CD4-positive, alpha-beta T cell treated with Interleukin-10 for 1 hour (primary cell): ENCODE measurements around the gene SERPINA1.
"Not testable (repeated sequence)": the region's sequence is repeated elsewhere in the genome, so short reads cannot be mapped to it uniquely, and the experiment has no call there.

Source experiments
- DNase-seq: peaks from one replicate; pipeline ENCODE4 v3.0.0-alpha.2; 2020

Gene SERPINA1

DNA sequence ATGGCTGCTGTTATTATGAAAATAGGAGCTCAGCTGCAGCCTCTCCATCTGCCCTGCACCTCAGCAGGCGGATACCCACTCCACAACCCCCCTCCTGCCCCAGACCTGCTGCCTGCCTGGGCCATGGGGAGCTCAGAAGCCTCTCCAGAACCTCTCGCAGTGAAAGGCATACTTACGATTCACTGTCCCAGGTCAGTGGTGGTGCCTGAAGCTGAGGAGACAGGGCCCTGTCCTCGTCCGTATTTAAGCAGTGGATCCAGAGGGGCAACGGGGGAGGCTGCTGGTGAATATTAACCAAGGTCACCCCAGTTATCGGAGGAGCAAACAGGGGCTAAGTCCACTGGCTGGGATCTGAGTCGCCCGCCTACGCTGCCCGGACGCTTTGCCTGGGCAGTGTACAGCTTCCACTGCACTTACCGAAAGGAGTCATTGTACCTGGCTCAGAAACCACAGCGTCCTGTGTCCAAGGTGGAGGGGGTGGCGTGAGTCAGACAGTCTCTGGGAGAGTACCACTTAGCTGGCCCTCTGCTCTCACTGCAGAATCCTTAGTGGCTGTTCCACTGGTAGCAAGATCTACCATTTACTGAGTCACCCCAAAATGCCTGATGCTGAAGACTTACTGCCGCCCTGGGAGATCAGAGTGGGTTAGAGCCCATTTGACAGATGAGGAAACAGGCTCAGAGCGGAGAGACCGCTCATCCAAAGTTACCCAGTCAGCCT is at the start of gene SERPINA1:
SERPINA1 (minus strand) TSS at position 219 of the 720 bp plus-strand sequence. CDS start 5,365 bp downstream, outside the sequence.
- no peak for DNase-seq

DNA sequence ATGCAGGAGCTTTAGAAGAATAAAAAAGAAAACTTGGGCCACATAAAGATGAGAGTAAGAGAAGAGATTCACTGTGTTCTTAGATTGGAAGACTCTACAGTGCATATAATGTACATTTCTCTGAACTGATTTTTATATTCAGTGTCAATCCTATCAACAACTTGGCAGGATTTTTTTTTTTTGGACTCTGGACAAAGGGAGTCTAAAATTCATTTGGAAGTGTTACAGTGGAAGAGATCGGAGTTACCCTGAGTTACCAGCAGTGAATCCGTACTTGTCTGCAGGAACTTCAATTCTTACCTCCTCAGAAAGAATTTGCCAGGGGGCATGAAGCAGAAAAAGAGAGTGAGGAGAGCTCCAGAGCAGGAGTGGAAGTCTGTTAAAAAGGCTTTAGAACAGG is 40.2 kb upstream of the SERPINA1 start:
- DNase-seq: no peak

DNA sequence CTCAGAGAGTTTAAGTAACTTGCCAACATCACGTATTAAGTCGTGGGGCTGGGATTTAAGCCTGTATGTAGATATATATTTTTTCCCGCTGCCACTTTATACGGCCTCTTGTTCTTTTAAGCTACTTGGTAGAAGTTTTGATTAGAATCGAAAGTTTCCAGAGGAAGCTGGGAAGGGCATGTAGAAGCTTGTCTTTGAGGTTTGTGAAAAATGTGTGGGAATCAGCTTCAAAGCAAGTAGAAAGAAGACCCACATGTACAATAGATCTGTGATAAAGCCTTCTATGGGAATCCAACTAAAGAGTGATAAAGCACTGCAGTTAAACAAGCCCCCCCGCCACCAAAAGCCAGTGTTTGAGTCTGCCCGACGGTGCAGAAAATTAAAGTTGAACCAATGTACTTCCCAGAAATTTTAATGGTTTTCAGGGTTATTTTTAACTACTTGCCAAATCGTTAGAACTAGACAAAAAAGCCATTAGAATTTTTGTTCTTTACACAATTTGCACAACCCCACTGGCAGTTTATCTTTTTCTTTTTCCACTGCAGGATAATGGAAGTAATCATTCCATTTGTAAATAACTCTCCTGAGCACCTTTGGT is 38.7 kb upstream of the SERPINA1 start:
- no peak for DNase-seq

DNA sequence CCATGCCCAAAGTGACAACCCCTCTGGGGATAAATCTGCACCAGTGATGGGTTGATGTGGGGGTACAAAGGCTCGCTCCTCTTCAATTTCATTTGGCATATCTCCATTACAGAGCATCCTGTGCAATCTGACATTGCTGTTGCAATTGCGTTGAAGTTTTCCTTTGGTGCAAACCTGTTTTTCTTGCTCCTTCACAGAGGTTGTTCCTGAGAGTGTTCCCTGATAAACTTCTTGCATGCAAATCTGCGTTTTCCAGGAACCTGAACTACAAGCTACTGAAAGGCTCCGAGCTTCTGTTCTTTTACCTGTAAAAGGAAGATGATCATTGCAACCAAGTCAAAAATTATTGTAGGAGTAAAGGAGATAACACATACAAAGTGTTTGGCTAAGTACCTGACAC is 38.1 kb upstream of the SERPINA1 start:
- DNase-seq: no peak

DNA sequence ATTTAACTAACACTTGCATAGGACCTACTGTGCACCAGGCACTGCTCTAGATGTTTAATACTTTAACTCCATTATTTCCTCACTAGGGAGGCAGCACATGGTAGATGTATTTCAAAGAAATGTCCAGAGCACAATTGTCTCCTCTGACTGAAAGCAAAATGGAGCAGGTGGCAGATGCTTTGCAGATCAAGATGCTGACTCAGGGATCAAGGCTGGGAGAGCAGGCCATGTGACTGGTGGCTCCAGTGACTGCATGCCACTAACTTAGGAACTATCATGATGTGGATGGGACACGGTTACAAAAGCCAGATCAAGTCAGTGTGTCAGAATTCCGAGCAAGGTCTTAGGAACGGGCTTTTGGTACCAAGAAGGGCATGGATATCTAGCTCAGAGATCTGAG is 36.0 kb upstream of the SERPINA1 start:
- no peak for DNase-seq

DNA sequence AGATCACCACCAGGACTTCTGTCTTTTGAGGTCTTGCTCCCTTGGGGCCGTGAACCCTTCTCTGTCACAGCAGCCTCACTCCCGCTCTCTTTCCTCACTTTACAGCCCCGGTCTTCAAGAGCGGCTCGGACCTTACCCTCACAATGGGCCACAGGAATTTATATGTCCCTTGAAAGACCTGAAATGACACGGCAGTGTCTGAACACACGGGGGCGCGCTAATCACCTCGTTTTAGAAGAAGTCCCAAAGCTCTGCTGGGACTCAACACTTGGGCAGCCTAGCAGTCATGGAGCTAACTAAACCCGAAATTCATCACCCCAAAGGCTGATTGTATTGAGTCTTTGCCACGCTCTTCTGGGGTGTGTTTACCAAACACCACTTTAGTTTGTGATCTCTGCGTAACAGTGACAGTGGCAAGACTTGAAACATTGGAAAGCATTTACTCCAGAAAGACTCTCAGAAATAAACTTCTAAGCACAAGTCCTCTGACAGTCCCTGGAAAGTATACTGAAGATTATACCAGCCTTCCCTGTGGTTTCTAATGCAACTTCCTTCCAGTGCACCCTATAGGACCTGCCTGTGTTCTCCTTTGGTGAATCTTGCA is 35.2 kb upstream of the SERPINA1 start:
- DNase-seq: peak; percentile 6

DNA sequence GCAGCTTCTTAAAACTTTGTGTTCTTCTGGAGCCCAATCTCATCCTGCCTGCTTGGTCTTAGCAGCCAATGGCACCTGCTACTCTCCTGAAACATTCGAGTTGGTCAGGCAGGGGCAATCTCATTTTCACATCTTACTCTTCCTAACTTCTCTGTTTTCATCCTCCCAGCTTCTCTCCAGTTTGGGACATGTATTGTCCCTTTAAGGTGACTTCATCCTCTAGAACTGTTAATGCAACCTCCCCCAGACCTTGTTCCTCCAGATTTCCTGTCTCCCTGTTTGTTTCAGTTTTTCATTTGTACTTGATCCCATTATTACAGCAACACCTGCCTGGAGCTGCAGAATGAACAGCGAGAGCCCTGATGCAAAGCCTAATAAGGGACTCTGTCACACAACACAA is 32.9 kb upstream of the SERPINA1 start:
- DNase-seq: no peak

DNA sequence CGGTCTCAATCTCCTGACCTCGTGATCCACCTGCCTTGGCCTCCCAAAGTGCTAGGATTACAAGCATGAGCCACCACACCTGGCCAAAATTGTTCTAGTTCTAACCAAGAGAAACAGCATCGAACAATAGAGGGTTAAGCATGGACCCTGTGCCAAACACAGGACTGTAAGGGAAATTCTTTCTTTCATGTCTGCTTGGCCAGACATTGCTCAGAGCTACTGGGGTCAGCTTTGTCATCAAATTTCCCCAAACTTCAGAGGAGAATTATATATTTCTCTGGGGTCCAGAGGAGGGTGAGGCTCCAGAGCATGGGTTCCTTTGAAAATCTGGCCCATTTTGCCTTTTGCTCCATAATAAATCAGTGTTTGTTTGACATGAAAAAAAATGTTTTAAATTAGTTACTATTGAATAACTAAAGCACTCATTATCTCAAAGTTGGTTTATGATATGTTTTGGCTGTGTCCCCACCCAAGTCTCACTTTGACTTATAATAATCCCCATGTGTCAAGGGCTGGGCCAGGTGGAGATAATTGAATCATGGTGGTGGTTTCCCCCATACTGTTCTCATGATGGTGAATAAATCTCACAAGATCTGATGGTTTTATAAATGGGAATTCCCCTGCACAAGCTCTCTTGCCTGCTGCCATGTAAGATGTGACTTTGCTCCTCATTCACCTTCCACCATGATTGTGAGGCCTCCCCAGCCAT is 29.2 kb upstream of the SERPINA1 start:
- not testable (repeated sequence) for DNase-seq

DNA sequence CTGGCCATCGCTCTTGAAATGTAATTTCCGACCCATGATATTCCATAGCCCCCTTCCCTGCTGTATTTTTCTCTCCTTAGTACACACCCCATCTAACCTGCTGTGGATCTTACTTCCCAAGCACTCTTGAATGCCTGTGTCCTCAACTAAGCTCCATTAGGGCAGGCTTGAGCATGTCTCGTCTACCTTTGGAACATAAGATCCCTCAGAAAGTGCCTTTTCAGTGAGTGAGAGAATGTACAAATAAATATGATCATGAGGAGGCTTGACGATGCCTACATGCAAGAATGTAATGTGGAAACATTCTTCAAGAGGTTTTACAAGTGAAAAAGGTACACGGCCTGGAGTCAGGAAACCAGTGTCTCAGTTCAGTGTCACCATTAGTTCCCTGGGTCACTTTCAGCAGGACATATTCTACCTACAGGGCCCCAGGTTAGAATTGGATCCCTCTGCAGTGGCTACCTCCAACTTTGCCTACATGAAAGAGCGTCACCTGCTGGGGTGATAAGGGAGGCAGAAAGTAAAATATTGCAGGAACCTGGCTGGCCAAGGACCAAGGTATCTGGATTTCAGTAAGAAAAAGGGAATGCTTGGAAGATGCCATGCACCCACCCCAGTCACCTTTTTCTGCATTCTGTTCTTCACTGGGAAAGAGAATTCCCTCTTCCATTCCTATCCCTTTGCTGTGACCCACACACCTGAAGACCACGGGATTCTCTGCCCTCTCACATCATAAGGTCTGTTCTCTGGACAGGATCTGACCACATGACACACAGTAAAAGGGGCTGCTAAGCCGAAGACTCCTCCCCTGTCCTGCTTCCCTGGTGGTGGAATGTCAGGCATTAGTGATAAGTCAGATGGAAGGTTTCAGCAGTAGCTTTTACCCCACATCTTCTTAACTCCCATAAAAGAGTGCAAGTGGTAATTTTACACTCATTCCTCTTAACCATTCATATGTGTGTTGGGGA is 24.6 kb upstream of the SERPINA1 start:
- no peak for DNase-seq

DNA sequence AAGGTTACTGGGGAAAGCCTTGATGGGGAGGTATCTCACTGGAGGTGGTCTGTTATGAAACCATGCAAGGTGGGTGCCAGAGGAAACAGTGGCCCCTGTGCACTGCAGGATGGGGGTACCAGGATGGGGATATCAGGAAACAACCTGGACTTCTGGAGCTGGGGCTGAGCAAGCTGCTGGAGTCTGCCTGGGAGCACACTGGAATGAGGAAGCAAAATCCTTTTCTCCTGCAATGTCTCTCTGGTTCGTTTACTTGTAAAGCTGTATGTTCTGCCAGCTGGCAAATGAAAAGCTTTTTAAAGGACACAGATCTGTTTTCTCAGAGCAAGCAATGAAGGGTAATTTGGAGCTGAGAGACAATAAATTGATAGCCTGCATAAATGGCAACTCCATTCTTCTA is 23.2 kb upstream of the SERPINA1 start:
- DNase-seq: no peak

DNA sequence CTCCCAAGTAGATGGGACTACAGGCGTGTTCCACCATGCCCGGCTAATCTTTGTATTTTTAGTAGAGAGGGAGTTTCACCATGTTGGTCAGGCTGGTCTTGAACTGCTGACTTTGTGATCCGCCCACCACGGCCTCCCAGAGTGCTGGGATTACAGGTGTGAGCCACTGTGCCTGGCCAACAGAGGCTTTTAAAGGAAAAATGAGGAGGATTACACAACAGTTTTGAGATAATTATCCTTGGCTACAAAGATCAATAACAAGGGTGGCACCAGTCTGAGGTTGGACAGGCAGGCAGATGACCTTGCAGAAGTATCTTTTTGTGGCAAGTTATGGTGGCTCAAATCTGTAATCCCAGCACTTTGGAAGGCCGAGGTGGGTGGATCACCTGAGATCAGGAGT is 21.0 kb upstream of the SERPINA1 start:
- DNase-seq: not testable (repeated sequence)

DNA sequence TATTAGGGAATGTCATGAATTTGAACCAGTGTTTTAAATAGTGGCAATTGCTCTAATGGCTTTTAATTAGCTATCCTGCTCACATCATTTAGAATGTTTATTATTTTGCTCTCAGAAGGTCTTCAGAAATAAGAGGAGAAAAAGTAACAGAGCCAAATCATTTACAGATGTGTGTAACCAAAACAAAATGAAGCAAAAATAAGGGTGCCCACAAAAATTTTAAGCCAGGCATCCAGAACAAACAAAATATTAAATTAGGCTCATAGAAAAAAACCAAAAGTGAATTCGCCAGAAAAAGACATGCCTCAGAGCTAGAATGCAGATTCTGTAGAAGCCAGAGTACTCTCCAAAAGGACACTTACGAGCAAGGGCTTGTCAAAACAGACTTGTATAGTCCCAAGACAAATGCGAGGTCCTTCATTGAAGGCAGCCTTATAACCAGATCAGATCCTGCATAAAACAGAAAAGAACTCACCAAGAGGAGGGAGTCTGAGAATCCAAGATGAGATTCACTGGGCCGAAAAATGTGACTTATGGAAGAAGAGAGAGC is 20.2 kb upstream of the SERPINA1 start:
- no peak for DNase-seq

DNA sequence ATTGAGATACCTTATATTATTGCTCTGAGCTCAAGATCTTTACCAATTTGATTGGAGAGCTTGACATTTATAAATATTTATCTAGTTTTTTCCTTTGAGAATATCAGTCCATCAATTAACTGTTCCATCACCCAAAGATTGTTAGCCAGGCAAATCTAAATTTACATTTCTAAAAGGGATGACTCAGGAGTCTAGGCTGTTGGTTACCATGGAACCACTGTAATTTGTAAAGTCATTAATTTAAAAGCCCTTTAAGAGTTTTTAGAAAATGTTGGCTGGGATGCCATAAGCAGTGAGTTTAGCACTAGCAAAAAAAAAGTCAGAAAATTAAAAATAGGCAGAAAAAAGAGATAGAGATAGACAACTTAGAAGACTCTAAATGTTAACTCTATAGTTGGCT is 19.5 kb upstream of the SERPINA1 start:
- no peak for DNase-seq

DNA sequence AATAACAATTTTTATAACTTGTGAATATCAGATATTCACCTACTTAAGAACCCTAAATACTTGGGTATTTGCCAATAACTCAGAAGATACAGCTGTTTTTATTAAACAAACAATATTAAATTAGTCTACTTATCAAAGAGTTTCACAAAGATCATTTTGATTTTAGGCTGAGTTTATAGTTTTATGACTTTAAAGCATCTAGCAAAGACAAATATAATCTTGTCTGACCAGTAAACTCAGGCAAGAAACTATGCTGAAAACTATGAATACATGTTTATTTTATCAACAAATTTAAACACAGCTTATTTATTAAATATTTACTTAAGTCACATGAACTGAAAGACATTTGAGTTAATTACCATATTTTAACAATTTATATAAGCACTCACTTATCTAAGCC is 18.5 kb upstream of the SERPINA1 start:
- DNase-seq: no peak

DNA sequence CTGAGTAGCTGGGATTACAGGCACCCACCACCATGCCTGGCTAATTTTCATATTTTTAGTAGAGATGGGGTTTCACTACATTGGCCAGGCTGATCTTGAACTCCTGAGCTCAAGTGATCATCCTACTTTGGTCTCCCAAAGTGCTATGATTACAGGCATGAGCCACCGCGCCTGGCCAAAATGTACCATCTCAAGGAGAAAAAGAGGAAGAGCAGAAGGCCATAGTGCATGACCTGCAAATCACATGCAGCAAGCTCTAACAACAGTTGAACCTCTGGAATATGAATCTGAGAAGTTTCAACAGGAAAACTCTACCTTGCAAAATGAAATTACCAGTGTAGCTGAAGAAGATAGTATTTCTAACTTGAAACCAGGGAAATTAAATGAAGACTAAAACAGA is 17.1 kb upstream of the SERPINA1 start:
- DNase-seq: no peak

DNA sequence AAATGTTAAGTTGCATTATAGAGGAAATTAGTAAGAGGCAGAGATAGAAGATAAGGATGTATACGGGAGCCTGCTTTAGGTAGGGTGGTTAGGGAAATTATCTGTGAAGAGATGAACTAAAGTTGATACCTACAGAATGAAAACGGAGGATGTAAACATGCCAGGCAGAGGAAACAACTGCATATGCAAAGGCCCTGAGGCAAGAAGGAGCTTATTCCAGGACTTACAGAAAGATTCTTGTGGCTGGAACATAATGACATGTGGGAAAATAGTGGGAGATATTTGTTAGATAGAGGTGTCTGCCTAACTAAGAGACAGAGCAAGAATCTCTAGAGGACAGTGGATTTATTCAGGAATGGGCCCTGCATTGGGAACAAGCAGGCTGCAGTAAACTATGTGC is 16.2 kb upstream of the SERPINA1 start:
- DNase-seq: no peak

DNA sequence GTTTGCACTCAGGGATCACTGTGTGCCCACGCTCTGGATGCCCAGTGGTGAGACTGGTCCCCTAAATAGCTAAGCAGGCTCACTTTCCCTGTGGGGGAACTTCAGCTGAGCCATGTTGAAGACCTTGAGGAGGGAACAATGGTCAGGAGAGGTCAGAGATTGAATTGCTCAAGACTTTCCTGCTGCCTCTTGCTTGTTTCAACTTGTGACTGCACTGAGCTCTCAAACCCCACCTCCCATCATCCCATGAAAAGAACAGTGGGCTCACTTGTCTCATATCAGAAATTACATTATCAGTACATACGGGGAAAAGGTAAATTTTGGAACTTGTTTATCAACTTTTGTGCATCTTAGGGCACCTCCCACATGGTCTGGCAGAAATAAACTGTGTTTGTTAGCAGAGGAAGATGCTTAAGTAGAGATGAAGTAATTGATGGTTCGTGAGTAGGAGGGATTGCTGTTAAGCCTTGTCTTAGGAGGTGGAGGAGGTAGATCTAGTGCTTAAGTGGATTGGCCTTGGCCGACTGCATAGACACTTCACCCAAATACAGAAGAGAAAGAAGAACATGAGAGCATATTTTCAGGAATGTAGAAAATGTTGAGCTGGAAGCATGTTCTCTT is 15.0 kb upstream of the SERPINA1 start:
- no peak for DNase-seq

DNA sequence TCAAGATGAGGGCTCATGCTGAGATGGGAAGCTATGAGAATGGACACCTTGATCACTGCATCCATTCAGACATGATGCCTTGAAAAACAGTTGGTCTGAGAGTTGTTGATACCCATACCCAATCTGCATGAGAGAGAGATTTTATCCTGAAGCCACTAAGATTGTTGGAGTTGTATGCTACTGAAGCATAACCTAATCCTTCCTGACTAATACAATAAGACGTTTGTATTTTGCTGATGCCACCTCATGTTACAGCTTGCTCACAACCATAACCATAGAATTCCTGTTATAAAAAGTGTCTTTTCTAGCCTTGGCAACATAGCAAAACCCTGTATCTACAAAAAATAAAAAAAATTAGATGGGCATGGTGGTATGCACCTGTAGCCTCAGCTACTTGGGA is 12.7 kb upstream of the SERPINA1 start:
- DNase-seq: no peak

DNA sequence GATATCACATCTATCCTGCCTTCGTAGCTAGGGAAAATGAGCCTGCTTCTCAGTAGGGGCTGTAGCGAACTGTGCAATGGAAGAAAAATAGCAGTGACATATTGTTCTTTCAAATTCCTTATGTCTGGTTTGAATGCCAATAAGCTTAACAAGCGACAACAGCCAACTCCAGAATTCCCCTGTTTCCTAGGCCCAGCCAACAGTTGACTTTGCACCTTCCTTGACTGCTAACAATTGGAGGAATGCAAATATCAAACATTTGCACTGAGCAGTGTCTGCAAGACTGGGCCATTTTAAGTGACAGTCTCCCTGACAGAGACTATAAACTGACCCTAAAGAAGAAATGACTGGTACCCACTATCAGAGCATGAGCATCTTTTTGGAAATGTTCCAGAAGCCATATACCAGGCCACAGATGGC is 12.0 kb upstream of the SERPINA1 start:
- no peak for DNase-seq

DNA sequence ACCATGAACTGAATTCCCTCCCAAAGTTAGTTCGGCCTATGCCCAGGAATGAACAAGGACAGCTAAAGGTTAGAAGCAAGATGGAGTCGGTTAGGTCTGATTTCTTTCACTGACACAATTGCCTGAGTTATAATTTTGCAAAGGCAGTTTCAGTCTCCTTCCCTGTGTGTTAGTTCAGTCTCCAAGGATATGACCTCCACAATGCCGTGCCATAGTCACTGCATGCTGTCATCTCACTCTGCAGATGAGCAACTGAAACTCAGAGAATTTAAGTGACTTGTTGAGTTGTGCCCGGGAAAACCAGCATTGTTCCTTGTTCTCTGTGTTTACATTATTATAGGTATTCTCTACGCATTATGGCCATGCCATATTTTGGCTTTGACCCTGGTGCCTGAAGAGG is 10.1 kb upstream of the SERPINA1 start:
- no peak for DNase-seq

DNA sequence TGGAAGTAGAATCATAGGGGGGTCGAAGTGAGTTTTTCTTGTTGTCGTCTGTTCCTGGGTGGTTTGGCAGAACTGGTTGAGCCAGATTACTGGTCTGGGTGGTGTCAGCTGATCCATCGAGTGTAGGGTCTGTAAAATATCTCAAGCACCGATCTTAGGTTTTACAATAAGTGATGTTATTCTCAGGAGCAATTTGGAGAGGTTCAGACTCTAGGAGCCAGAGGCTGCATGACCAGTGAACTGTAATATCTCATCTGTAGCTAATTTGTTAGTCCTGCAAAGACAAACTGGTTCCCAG is 9.7 kb upstream of the SERPINA1 start:
- no peak for DNase-seq
